ENCODE measurements around the gene AFAP1. TPM values are rescaled to one million over a fixed set of nuclear protein-coding genes. Genes with fewer than 3 reads are reported as not detected.
A peak's percentile ranks its signal among the peaks of the same experiment; 100 is the strongest.

Gene AFAP1
- total RNA-seq, 2 experiments from 2014 or later, result 7.1 to 7.9 TPM

DNA sequence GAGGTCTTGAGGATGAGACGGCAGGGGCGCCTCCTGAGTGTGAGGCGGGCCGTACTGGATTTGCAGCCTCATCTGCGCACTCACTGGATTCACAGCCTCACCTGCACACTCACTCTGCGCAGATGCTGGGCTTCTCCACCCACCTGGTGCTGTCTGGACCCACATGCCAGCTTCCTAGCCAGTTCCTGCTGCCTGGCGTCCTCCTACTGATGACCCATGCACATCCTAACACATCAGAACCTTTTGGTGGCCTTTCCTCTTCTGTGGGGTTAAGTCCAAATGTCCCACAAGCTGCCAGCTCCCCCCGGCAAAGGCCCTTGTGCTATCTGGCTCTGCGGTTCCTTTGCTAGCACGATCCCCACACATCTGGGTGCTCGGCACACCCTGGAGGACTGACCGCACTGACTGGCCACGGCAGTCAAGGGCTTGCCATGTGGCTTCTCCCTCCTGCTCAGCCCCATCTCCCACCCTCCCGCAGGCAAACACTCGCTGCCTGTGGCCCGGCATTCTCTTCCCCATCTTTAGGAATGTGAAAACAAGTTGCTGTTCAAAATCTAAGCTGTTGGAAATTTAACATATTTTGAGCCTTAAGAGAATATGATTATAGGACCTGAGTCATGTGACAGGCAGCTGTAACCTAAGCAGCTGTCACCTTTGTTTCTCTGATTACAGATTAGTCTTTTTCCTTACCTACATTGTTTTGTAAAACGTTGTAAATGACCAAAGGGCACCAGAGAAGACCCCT, 39.4 kb upstream of the AFAP1 start:
- no peaks in the 10 kb centered on the region for H3K9me3 Mint-ChIP-seq
- no peaks in the 10 kb centered on the region for H3K27me3 Mint-ChIP-seq
- H3K4me1 Mint-ChIP-seq, result peaks cover 2% of the 10 kb centered on the region
- POLR2A ChIA-PET, result no interaction called here
- CTCF ChIA-PET, result interaction anchor here (0.5 to 1.8 kb wide), 4 partner anchors 8 to 175 kb away, joined by 3 to 8 read pairs (median 4); no protein-coding TSS in a partner anchor
- H3K4me3 Mint-ChIP-seq, result no peak overlapping the region
- no peak for DNase-seq
- H3K27ac Mint-ChIP-seq, result no peak overlapping the region
- no peaks in the 10 kb centered on the region for H3K36me3 Mint-ChIP-seq (ENCODE audit: low read depth)

- Mint-ChIP-seq H3K36me3 (ENCODE audit: low read depth) (no peaks in the 10 kb centered on the region), H3K4me3 (no peak overlapping the region), H3K27me3 (no peaks in the 10 kb centered on the region), H3K4me1 (peaks cover 5% of the 10 kb centered on the region), H3K9me3 (no peaks in the 10 kb centered on the region), H3K27ac (no peak overlapping the region)
- ChIA-PET POLR2A (no interaction called here), CTCF (interaction anchor here (0.5 to 1.8 kb wide), 4 partner anchors 9 to 174 kb away, joined by 3 to 8 read pairs (median 4); no protein-coding TSS in a partner anchor)
- no peak for DNase-seq
Observed at GRCh38 chr4:7978489-7978888, 38.8 kb upstream of the AFAP1 start.

GRCh38 chr4:7976634-7977033, 37.0 kb upstream of the AFAP1 start:
- Mint-ChIP-seq H3K27me3 (no peaks in the 10 kb centered on the region), H3K36me3 (ENCODE audit: low read depth) (no peaks in the 10 kb centered on the region), H3K4me1 (peaks cover 21% of the 10 kb centered on the region), H3K9me3 (no peaks in the 10 kb centered on the region), H3K4me3 (no peak overlapping the region), H3K27ac (no peak overlapping the region)
- no peak for DNase-seq
- ChIA-PET POLR2A (no interaction called here), CTCF (no interaction called here)

- Mint-ChIP-seq H3K9me3 (no peaks in the 10 kb centered on the region), H3K27ac (no peak overlapping the region), H3K4me3 (no peak overlapping the region), H3K4me1 (peaks cover 27% of the 10 kb centered on the region), H3K27me3 (no peaks in the 10 kb centered on the region), H3K36me3 (ENCODE audit: low read depth) (no peaks in the 10 kb centered on the region)
- ChIA-PET CTCF (no interaction called here), POLR2A (no interaction called here)
- no peak for DNase-seq
Observed at GRCh38 chr4:7976025-7976424, 36.4 kb upstream of the AFAP1 start.

DNA sequence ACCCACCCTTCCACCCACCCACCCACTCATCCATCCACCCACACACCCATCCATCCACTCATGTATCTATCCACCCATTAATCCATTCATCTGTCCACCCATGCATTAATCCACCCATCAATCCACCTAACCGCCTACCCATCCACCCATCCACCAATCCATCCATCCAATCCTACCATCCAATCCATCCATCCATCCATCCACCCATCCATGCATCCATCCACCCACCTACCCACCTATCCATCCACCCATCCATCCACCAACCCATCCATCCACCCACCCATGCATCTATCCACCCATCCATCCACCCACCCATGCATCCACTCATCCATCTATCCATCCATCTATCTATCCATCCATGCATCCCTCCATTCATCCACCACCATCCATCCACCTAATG, 34.8 kb upstream of the AFAP1 start:
- H3K27ac Mint-ChIP-seq, result no peak overlapping the region
- ChIA-PET CTCF (interaction anchor here (1.2 kb wide), 1 partner anchor 13 kb away, joined by 4 read pairs; no protein-coding TSS in a partner anchor), POLR2A (no interaction called here)
- no peaks in the 10 kb centered on the region for H3K27me3 Mint-ChIP-seq
- no peaks in the 10 kb centered on the region for H3K9me3 Mint-ChIP-seq
- DNase-seq, result no peak
- peaks cover 3% of the 10 kb centered on the region for H3K36me3 Mint-ChIP-seq (ENCODE audit: low read depth)
- no peak overlapping the region for H3K4me3 Mint-ChIP-seq
- H3K4me1 Mint-ChIP-seq, result peaks cover 43% of the 10 kb centered on the region

DNA sequence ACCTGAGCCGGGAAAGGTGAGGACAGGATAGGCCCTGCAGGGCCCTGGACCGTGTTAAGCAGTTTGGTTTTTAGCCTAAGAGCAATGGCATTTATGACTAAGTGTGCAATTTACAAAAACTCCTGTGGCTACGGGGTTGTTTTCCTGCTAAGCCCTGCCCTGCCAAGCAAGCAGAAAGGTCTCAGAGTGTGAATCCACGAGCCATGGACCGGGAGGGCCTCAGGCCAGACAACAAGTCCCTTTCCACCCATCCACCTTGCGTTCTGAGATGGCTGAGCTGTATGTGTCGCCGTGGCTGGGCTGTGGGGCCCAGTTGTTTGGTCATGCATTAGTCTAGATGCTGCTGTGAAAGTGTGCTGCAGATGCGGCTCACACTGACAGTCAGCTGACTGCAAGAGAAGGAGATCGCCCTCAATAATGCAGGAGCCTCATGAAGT, 33.9 kb upstream of the AFAP1 start:
- Mint-ChIP-seq H3K4me1 (peaks cover 49% of the 10 kb centered on the region), H3K36me3 (ENCODE audit: low read depth) (peaks cover 3% of the 10 kb centered on the region), H3K9me3 (no peaks in the 10 kb centered on the region), H3K4me3 (no peak overlapping the region), H3K27ac (no peak overlapping the region), H3K27me3 (no peaks in the 10 kb centered on the region)
- ChIA-PET CTCF (interaction anchor here (0.5 to 1.0 kb wide), 5 partner anchors 9 to 1068 kb away, joined by 3 to 4 read pairs (median 3); no protein-coding TSS in a partner anchor), POLR2A (no interaction called here)
- no peak for DNase-seq

GRCh38 chr4:7971881-7972500, 32.3 kb upstream of the AFAP1 start:
- H3K27ac Mint-ChIP-seq, result no peak overlapping the region
- H3K36me3 Mint-ChIP-seq (ENCODE audit: low read depth), result peaks cover 5% of the 10 kb centered on the region
- no peak for DNase-seq
- H3K4me3 Mint-ChIP-seq, result peak overlapping the region; percentile 29
- no peaks in the 10 kb centered on the region for H3K27me3 Mint-ChIP-seq
- peaks cover 62% of the 10 kb centered on the region for H3K4me1 Mint-ChIP-seq
- CTCF ChIA-PET, result interaction anchor here (1.2 kb wide), 1 partner anchor 21 kb away, joined by 3 read pairs; no protein-coding TSS in a partner anchor
- POLR2A ChIA-PET, result no interaction called here
- no peaks in the 10 kb centered on the region for H3K9me3 Mint-ChIP-seq

DNA sequence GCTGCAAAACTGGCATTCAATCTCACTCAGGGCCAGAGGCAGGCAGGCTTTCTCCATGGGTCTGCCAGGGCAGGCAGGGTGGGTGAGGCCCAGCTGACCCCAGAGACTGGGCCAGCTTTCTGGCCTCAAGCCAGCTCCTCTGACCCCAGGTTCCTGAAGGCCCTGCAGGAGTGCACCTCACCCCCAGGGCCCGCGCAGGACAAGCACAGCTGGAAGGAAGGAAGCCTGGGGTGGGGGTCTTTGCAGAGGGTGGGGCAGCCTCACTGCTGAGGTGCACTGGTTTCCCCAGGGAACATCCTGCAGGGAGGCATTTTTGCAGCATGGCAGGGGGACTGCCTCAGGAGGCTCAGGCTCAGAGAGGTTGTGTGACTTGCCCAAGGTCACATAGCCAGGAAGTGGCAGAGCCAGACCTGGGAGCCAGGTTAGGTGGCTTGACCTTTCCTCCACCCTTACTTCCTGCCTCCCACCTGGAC, 31.5 kb upstream of the AFAP1 start:
- H3K4me3 Mint-ChIP-seq, result peak overlapping the region; percentile 85
- POLR2A ChIA-PET, result no interaction called here

GRCh38 chr4:7970361-7970946, 30.8 kb upstream of the AFAP1 start:
- DNase-seq, result no peak
- Mint-ChIP-seq H3K27ac (peak overlapping the region; percentile 96), H3K9me3 (no peaks in the 10 kb centered on the region), H3K27me3 (no peaks in the 10 kb centered on the region), H3K4me3 (peak overlapping the region; percentile 85), H3K4me1 (peaks cover 67% of the 10 kb centered on the region), H3K36me3 (ENCODE audit: low read depth) (peaks cover 5% of the 10 kb centered on the region)
- ChIA-PET CTCF (interaction anchor here (0.6 to 1.8 kb wide), 3 partner anchors 9 to 636 kb away, joined by 3 to 4 read pairs (median 3); no protein-coding TSS in a partner anchor), POLR2A (no interaction called here)

More for the DNA sequence above, 31.5 kb upstream of the AFAP1 start:
- Mint-ChIP-seq H3K27me3 (no peaks in the 10 kb centered on the region), H3K27ac (peak overlapping the region; percentile 96), H3K9me3 (no peaks in the 10 kb centered on the region), H3K36me3 (ENCODE audit: low read depth) (peaks cover 5% of the 10 kb centered on the region), H3K4me1 (peaks cover 62% of the 10 kb centered on the region)
- no peak for DNase-seq
- CTCF ChIA-PET, result interaction anchor here (1.2 kb wide), 1 partner anchor 20 kb away, joined by 3 read pairs; no protein-coding TSS in a partner anchor

DNA sequence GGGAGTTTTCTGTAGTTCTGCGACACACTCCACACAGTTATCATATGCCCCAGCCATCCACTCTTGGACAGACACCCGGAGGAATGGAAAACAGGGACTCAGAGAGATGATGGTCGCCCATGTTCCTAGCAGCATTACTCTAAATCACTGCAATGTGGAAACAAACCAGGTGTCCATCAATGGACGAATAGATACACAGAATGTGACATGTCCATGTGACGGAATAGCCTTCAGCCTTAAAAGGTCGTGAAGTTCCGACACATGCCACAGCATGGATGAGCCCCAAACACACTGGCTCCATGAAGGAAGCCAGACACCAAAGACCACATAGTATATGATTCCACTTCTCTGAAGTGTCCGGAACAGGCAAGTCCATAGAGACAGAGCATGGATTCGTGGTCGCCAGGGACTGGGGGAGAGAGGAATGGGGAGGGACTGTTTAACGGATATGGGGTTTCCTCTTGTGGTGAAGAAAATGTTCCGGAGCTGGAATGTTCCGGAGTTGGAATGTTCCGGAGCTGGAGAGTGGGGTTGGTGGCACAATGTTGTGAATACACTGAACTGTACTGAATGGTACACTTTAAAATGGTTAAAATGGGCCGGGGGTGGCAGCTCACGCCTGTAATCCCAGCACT, 28.7 kb upstream of the AFAP1 start:
- no peaks in the 10 kb centered on the region for H3K9me3 Mint-ChIP-seq
- no peak for DNase-seq
- H3K4me3 Mint-ChIP-seq, result no peak overlapping the region
- CTCF ChIA-PET, result interaction anchor here (0.7 to 1.6 kb wide), 3 partner anchors 19 to 113 kb away, joined by 3 to 4 read pairs (median 3); no protein-coding TSS in a partner anchor
- peaks cover 5% of the 10 kb centered on the region for H3K36me3 Mint-ChIP-seq (ENCODE audit: low read depth)
- POLR2A ChIA-PET, result interaction anchor here (0.6 kb wide), 1 partner anchor 104 kb away, joined by 3 read pairs; no protein-coding TSS in a partner anchor
- H3K27me3 Mint-ChIP-seq, result no peaks in the 10 kb centered on the region
- peaks cover 77% of the 10 kb centered on the region for H3K4me1 Mint-ChIP-seq
- H3K27ac Mint-ChIP-seq, result peak overlapping the region; percentile 52

DNA sequence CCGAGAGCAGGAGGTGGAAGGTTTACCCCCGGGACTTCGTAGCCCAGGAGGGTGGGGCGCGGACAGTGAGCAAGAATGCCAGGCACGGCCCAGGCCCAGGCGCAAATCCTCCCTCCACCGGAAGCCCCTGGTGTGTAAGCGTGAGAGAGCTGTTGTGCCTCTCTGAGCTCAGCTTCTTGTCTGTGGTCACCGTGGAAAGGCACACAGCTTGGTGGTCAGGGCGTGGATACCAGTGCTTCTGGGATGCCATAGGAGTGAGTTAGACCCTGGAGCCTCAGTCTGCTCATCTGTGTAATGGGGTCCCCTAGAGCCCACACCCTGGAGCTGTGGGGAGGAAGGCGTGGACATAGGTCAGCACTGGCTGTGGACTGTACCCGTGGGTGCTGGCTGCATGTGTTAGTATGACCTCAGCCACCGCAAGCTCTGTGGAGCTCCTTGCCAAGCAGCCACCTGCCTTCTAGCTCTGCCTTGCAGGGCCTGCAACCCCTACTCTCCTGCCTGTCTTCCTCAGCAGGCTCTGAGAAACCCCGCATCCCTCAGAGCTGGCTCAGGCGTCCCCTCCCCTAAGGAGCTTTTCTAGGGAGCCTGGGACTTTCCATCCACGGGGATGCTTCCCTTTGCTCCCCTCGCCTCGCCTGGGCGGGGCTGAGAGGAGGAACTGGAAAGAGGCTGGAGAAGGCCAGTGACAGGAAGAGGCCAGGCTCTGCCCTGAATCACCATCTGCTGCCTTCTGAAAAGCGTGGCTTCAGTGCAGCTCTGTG, 28.0 kb upstream of the AFAP1 start:
- POLR2A ChIA-PET, result no interaction called here
- Mint-ChIP-seq H3K27ac (no peak overlapping the region), H3K36me3 (ENCODE audit: low read depth) (peaks cover 5% of the 10 kb centered on the region), H3K27me3 (no peaks in the 10 kb centered on the region), H3K4me1 (peaks cover 76% of the 10 kb centered on the region), H3K4me3 (no peak overlapping the region), H3K9me3 (no peaks in the 10 kb centered on the region)
- no peak for DNase-seq
- CTCF ChIA-PET, result interaction anchor here (0.7 to 1.6 kb wide), 3 partner anchors 18 to 139 kb away, joined by 3 to 4 read pairs (median 3); no protein-coding TSS in a partner anchor

GRCh38 chr4:7967063-7967440, 27.4 kb upstream of the AFAP1 start:
- Mint-ChIP-seq H3K36me3 (ENCODE audit: low read depth) (peaks cover 5% of the 10 kb centered on the region), H3K4me1 (peaks cover 72% of the 10 kb centered on the region), H3K27me3 (no peaks in the 10 kb centered on the region), H3K9me3 (no peaks in the 10 kb centered on the region), H3K4me3 (no peak overlapping the region), H3K27ac (no peak overlapping the region)
- POLR2A ChIA-PET, result no interaction called here
- no peak for DNase-seq
- CTCF ChIA-PET, result interaction anchor here (1.4 kb wide), 1 partner anchor 139 kb away, joined by 4 read pairs; no protein-coding TSS in a partner anchor

All from activated CD4-positive, alpha-beta T cell treated with anti-CD3 and anti-CD28 coated beads, Interleukin-2, amount 10 ng/mL, durations not matched to agents 7 days and 5 days (primary cell).